GM19438 (cell line): ENCODE results near the gene CTRL.

Source experiments
- ATAC-seq: cut with Tn5 transposase; IDR thresholded peaks from one replicate; pipeline ENCODE4 v1.9.1; 2021; ENCODE audit warnings: low read depth; ENCODE audit not compliant: unreplicated experiment

The CTRL gene

DNA sequence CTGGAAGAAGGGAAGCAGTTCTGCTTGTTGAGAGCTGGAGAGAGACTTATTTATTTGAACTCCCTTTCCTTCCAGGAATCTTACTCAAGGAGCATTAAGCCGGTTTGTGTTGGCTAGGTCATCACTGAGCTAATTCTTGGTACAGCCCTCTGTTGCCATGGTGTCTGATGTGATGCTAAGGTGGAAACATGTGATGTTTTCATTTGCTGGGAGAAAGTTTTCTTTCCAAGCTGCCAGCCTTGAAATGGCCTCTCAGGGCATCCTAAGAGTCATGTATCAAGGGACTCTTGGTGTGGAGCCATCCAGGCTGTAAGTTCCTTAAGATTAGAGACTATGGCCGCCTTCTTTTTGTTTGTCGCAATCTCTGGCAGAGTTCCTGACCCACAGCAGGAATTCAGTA lies 34.4 kb downstream of the CTRL start:
- no peak for ATAC-seq

DNA sequence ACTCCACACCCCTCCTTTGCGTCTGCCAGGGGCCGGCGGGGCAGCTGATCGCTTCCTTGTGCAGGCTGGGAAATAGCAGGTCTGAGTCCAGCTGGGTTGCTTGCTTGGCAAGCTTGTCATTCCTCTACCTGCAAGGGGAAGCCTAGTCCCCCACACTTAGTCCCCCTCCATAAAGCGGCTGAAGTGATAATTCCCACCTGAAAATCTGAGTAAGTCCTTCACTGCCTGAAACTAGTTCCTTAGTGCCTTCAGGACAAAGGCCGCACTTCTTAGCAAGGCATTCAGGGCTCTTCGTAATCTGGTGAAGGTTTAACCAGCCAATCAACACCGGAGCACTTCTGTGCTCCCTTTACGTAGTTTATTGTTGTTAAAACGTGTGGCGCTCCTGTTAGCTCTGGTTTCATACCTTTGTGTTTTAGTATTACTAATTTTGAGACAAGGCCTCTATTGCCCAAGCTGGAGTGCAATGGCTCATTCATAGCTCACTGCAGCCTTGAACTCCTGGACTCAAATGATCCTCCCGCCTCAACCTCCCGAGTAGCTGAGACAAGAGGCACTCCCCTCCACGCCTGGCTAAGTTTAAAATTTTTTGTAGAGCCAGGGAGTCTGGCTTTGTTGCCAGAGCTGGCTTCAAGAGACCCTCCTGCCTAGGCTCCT lies 37.8 kb downstream of the CTRL start:
- peak; percentile 8 for ATAC-seq

DNA sequence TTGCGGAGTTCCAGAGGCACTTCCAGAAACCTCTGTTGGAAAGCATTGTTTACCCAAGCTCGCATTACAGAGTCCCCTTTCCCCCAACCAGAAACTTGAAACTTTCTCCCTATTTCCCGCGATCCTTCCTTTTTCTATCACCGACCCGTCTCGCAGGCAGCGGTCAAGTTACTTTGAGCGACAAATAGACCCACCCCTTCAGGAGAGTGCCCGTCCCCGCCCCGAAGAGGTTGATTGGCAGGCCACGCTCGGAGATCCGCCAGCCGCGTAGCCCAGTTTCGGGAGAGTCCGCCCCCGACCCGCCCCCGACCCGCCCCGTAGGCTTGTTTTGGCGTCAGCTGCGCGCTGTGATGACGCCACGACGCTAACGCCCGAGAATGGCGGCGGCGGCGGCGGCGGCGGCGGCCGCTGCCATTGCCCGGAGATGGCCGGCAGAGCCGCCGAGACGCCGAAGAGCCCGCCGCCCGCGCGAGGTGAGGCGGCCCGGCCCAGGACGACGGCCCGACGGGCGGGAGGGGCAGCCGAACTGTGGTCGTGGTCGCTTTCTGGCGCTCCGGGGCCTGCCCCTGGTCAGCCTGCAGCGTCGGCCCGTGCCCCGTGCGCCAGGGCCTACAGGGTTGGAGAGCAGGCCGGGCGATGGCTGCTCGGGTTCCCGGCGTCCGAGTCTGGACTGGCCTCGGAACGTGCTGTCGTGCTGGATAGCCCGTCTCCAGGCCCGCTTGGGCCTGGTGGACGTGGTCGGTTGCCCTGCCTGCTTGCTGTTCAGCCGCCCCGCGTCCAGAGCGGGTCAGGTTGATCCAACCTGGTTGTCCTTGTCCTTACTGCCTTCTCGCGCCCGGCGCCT lies 38.5 kb downstream of the CTRL start, which contains the start of gene PSKH1:
Gene PSKH1, plus strand, starts transcription at position 356 of the 844 bp plus-strand sequence. CDS start 15,496 bp downstream, outside the sequence.
- peak; percentile 92 for ATAC-seq

DNA sequence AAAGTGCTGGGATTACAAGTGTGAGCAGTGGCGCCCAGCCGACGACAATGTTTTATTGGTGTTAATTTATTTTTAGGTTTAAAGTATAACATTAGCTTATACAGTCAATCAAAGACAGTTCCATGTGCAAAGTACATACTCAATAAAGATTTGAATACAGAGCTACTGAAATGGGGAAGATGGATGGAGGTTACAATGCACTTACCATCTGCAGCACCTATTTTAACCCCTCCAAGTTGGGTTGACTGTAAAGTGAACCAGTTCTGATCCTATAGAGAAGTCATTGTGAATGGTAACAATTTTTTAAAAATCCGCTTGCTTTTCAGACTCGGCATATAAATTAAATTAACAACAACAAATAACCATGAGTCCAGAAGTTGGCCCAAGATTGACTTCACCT lies 39.3 kb downstream of the CTRL start:
- ATAC-seq = no peak

DNA sequence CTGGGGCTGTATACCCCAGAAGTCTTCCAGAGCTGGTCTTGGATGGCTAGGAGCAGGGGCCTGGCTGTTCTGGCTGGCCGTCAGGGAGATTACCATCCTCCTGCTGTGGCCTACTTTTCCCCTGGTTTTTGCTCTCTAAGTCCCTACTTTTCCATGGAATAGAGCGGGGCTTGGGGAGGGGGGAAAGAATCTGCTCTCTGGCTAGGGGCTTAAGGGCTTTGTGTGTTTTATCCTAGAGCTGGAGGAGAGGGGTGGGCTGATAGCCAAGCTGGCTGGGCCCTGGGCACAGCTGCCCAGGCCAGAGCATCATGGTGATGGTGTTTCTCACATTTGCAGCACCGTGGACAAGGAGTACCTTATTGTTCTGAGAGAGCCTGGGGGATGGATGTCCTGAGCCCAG lies 43.3 kb downstream of the CTRL start:
- no peak for ATAC-seq

DNA sequence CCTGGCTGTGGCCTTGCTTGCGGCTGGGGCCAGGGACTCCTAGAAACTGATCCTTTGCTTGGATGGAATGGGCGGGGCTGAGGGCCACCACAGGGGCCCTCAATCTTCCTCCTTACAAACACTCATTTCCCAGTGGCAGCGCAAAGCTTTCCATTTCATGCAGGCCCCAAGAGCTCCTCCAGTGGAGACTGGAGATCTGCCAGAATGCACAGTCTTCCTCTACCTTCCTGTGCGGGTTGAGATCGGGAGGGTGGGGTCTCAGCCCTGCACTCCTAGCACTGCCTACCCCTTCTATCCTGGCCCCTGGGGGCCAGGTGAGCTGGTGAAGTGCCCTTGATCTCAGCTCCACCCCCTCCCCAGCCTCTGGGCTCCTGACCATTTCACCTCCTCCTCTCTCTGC lies 45.3 kb downstream of the CTRL start:
- no peak for ATAC-seq

DNA sequence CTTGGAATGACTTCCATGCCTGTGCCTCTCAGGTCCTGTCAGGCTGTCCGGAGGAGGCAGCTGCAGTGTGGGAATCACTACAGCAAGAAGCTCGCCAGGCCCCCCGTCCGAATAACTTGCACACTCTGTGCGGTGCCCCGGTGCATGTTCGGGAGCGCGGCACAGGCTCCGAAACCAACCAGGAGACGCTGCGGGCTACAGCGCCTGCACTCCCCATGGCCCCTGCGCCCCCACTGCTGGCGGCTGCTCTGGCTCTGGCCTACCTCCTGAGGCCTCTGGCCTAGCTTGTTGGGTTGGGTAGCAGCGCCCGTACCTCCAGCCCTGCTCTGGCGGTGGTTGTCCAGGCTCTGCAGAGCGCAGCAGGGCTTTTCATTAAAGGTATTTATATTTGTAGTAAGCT lies 45.7 kb downstream of the CTRL start:
- no peak for ATAC-seq

DNA sequence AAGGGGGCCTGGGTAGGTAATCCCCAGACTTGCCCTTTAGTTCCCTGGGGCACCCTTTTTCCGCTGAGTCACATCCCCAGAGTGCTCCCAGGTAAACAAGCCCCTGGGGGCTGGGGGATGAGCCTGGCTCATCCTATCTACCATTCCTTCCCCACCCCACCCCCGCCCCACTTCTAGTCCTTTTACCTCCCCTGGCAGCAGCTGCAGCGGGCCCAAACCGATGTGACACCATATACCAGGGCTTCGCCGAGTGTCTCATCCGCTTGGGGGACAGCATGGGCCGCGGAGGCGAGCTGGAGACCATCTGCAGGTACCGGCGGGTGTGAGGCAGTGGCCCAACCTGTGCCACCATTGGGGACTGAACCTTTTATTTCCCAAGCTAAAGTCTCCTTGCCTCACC lies 46.1 kb downstream of the CTRL start:
- no peak for ATAC-seq

DNA sequence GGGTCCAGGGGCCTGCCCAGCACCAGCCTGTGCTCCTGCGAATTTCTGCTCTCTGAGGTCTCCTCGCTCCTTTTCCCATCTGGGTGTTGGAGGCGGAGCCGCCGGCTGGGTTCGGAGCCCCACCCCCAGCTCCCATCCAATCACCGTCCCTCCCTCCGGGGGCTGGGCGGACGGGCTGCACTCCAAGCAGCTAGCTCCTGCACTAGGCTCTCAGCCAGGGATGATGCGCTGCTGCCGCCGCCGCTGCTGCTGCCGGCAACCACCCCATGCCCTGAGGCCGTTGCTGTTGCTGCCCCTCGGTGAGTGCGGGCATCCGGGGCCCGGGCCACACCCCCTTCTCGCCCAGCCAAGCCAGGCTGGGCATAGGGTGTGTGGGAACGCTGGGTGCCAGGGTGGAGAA lies 47.0 kb downstream of the CTRL start, which contains the start of gene NRN1L:
Gene NRN1L, plus strand, starts transcription at position 202 of the 400 bp plus-strand sequence. Its CDS starts 19 bp downstream, at position 221.
- ATAC-seq = no peak

DNA sequence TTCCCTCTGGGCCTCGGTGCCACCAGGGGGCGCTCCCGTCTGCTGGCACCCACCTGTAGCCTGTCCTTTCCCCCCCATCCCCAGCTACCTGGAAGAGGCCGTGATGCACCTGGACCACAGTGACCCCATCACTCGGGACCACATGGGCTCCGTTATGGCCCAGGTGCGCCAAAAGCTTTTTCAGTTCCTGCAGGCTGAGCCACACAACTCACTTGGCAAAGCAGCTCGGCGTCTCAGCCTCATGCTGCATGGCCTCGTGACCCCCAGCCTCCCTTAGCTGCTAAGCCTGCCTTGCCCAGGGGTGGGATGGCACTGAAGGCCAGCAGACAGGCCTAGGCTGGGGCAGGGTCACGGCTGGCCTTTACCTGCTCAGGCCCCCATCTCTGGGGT lies 47.8 kb downstream of the CTRL start:
- no peak for ATAC-seq

DNA sequence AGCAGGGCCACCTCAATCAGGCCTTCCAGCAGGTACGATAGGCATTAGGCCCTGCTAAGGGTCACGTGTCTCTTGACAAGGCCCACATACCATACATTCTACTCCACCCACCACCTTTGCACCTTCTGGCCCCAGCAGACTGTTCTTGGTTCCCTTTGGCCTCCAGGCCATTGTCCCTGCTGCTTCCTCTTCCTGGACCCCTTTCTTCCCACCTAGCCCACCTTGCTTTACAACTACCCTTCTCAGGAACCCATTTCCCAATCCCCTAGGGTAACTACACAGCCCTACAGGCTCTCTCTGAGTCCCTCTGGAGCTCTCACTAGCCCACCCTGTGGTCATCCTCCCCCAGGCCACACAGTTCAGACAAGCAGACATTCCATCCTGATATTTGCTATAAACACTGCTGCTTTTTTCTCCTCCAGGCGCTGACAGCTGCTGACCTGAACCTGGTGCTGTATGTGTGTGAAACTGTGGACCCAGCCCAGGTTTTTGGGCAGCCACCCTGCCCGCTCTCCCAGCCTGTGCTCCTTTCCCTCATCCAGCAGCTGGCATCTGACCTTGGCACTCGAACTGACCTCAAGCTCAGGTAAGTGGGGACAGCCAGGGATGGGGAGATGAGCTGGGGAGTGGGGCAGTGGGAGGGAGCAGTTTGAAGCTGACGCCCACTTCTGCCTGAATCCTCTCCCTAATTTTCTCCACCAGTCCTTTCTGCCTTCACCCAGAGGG lies 48.4 kb downstream of the CTRL start:
- ATAC-seq = no peak

DNA sequence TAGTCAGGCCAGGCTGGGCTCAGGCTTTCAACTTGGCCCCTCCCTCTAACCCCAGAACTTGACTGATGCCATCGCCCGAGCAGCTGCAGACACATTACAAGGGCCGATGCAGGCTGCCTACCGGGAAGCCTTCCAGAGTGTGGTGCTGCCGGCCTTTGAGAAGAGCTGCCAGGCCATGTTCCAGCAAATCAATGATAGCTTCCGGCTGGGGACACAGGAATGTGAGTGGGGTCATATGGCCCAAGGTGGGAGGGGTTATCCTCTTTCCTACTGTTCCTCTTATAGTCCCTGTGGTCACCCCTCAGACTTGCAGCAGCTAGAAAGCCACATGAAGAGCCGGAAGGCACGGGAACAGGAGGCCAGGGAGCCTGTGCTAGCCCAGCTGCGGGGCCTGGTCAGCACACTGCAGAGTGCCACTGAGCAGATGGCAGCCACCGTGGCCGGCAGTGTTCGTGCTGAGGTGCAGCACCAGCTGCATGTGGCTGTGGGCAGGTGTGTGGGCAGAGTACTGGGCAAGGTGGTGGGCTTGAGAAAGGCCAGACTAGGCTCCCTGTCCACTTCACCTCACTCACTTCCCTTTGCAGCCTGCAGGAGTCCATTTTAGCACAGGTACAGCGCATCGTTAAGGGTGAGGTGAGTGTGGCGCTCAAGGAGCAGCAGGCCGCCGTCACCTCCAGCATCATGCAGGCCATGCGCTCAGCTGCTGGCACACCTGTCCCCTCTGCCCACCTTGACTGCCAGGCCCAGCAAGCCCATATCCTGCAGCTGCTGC lies 49.1 kb downstream of the CTRL start:
- no peak for ATAC-seq

DNA sequence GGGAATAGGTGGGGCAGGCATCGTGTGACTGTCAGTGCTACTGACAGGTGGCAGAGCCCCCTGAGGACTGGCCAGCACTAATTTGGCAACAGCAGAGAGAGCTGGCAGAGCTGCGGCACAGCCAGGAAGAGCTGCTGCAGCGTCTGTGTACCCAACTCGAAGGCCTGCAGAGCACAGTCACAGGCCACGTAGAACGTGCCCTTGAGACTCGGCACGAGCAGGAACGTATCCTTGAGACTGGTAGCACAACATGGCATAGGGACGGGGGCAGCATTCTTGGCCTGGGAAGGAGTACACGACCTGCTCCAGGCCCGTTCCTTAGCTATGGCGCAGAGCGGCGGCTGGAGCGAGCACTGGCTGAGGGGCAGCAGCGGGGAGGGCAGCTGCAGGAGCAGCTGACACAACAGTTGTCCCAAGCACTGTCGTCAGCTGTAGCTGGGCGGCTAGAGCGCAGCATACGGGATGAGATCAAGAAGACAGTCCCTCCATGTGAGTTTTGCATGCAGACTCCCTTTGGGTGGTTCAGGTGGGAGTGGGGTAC lies 50.0 kb downstream of the CTRL start:
- no peak for ATAC-seq

DNA sequence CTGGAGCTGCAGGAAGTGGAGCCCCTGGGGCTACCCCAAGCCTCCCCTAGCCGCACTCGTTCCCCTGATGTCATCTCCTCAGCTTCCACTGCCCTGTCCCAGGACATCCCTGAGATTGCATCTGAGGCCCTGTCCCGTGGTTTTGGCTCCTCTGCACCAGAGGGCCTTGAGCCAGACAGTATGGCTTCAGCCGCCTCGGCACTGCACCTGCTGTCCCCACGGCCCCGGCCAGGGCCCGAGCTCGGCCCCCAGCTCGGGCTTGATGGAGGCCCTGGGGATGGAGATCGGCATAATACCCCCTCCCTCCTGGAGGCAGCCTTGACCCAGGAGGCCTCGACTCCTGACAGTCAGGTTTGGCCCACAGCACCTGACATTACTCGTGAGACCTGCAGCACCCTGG lies 51.1 kb downstream of the CTRL start:
- ATAC-seq = no peak

DNA sequence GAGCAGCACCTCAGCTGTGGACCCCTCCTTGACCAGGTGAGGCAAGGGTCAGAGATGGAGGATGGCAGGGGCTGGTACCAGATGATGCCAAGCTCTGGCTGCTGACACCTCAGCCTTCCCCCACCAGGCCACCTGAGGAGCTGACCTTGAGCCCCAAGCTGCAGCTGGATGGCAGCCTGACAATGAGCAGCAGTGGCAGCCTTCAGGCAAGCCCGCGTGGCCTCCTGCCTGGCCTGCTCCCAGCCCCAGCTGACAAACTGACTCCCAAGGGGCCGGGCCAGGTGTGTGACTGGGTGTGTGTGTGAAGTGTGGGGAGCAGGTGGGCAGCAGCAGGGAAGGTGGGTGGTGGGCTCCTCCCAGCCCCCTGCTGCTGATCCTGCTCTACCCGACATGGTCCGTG lies 51.7 kb downstream of the CTRL start:
- no peak for ATAC-seq
